MM.1S (cell line): ENCODE results near the gene NXN.

Source experiments
- DNase-seq: peaks from one replicate; pipeline ENCODE4 v3.0.0-alpha.2; 2015
- H2AFZ ChIP-seq: fragments of 300-600 bp; sonication (generic); 2 replicates; pipeline ENCODE4 v1.6.0; 2016; ENCODE audit warnings: antibody characterized with exemption, low read length
- H3F3A ChIP-seq: fragments of 300-600 bp; sonication (generic); 2 replicates; pipeline ENCODE4 v1.6.1; 2016; ENCODE audit warnings: mild to moderate bottlenecking, antibody characterized with exemption, low read length, moderate library complexity, mixed read lengths; ENCODE audit not compliant: insufficient read depth
- H3K27ac ChIP-seq: fragments of 300-600 bp; sonication (generic); 2 replicates; pipeline ENCODE4 v1.5.1; 2016; ENCODE audit warnings: mild to moderate bottlenecking, low read length
- H3K27me3 ChIP-seq: fragments of 300-600 bp; sonication (generic); replicated peaks from 2 replicates; pipeline ENCODE4 v1.6.0; 2016; ENCODE audit warnings: low read length; ENCODE audit not compliant: insufficient read depth
- H3K36me3 ChIP-seq: fragments of 300-600 bp; sonication (generic); replicated peaks from 2 replicates; pipeline ENCODE4 v1.6.1; 2016; ENCODE audit warnings: mild to moderate bottlenecking, low read length, mixed read lengths; ENCODE audit not compliant: insufficient read depth
- H3K4me1 ChIP-seq: fragments of 300-600 bp; sonication (generic); 2 replicates; pipeline ENCODE4 v1.6.1; 2016; ENCODE audit warnings: low read length, mixed read lengths
- H3K4me2 ChIP-seq: fragments of 300-600 bp; sonication (generic); 2 replicates; pipeline ENCODE4 v1.6.0; 2016; ENCODE audit warnings: low read depth, low read length
- H3K4me3 ChIP-seq: fragments of 300-600 bp; sonication (generic); 2 replicates; pipeline ENCODE4 v1.5.1; 2016; ENCODE audit warnings: low read length, mixed read lengths
- H3K79me2 ChIP-seq: fragments of 300-600 bp; sonication (generic); 2 replicates; pipeline ENCODE4 v1.6.1; 2016; ENCODE audit warnings: mixed run types, low read length, mixed read lengths
- H3K9ac ChIP-seq: fragments of 300-600 bp; sonication (generic); 2 replicates; pipeline ENCODE4 v1.6.1; 2016; ENCODE audit warnings: low read length, mixed read lengths
- H3K9me2 ChIP-seq: fragments of 300-600 bp; sonication (generic); replicated peaks from 2 replicates; pipeline ENCODE4 v1.6.1; 2016; ENCODE audit warnings: mild to moderate bottlenecking, low read length, mixed read lengths; ENCODE audit not compliant: insufficient read depth
- H3K9me3 ChIP-seq: fragments of 300-600 bp; sonication (generic); replicated peaks from 2 replicates; pipeline ENCODE4 v1.6.1; 2016; ENCODE audit warnings: mild to moderate bottlenecking, low read length, mixed read lengths; ENCODE audit not compliant: insufficient read depth
- H4K20me1 ChIP-seq: fragments of 300-600 bp; sonication (generic); 2 replicates; pipeline ENCODE4 v1.6.1; 2016; ENCODE audit warnings: mild to moderate bottlenecking, low read length, moderate library complexity, mixed read lengths; ENCODE audit not compliant: insufficient read depth
- EZH2 ChIP-seq: fragments of 300-600 bp; sonication (generic); optimal IDR thresholded peaks from 2 replicates; pipeline ENCODE3; 2017; ENCODE audit warnings: low read depth, mild to moderate bottlenecking, antibody characterized with exemption, low read length, mixed read lengths
- EZH2phosphoT487 ChIP-seq: fragments of 300-600 bp; sonication (generic); IDR thresholded peaks from 2 replicates; pipeline ENCODE4 v1.6.1; 2018; ENCODE audit warnings: antibody characterized with exemption, low read length
- TF ChIP-seq, protein P1 (sequence below): fragments of 300-600 bp; sonication (generic); IDR thresholded peaks from 2 replicates; pipeline ENCODE4 v1.5.1; 2016; ENCODE audit warnings: antibody characterized with exemption, low read length, mixed read lengths

Gene NXN

DNA sequence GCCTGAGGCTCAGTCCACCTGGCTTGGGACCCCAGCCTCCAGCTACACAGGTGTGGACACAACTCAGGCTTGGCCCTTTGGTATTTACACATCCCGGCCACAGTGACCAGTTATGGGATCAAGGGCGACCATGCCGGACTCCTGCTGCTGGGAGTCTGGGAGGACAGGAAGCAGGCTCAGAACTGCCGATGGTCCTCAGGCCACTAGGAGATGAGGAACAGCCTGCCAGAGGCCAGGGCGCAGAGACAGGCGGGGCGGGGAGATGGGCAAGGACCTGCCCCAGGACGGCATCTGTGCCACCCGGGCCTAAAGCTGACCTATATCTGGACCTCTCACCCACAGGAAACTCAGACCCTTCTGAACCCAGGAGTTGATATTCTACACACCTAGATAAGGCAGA, 12.5 kb downstream of the NXN start:
- Histone ChIP-seq H3K4me2 (no peak overlapping the region), H3K9ac (no peak overlapping the region), H2AFZ (no peak overlapping the region), H3K27me3 (peaks cover 98% of the 10 kb centered on the region), H3F3A (no peaks in the 10 kb centered on the region), H3K36me3 (no peaks in the 10 kb centered on the region), H3K9me2 (no peaks in the 10 kb centered on the region), H3K27ac (no peak overlapping the region), H3K79me2 (no peaks in the 10 kb centered on the region), H3K9me3 (no peaks in the 10 kb centered on the region), H3K4me1 (no peaks in the 10 kb centered on the region), H3K4me3 (no peak overlapping the region), H4K20me1 (no peaks in the 10 kb centered on the region)
- DNase-seq: no peak
- TF ChIP-seq, protein P1, sequence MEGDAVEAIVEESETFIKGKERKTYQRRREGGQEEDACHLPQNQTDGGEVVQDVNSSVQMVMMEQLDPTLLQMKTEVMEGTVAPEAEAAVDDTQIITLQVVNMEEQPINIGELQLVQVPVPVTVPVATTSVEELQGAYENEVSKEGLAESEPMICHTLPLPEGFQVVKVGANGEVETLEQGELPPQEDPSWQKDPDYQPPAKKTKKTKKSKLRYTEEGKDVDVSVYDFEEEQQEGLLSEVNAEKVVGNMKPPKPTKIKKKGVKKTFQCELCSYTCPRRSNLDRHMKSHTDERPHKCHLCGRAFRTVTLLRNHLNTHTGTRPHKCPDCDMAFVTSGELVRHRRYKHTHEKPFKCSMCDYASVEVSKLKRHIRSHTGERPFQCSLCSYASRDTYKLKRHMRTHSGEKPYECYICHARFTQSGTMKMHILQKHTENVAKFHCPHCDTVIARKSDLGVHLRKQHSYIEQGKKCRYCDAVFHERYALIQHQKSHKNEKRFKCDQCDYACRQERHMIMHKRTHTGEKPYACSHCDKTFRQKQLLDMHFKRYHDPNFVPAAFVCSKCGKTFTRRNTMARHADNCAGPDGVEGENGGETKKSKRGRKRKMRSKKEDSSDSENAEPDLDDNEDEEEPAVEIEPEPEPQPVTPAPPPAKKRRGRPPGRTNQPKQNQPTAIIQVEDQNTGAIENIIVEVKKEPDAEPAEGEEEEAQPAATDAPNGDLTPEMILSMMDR: no peak

DNA sequence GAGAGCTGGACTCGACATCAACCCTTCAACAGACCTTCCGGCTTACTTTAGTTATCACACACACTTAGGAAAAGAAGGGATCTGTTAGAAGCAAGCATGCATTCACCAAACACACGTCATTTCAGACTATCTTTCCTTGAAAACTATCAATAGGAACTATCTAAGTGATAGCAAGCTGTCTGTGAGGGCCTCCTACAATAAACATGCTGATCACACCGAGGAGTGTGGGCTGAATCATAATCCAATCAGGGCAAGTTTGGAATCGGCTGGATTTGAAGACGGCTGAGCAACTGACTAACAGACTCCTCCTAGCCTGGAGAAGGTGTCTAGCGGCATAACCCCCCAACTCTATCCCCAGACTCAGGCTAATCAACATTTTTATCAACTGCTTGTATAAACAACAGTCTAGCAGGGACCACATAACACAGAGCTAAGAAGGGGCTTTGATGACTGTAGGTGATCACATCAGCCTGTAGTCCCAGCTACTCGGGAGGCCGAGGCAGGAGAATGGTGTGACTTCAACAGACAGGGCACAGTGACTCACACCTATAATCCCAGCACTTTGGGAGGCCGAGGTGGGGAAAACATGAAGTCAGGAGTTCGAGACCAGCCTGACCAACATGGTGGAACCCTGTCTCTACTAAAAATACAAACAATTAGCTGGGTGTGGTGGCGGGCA, 14.1 kb downstream of the NXN start:
- Histone ChIP-seq H3K4me2 (no peak overlapping the region), H4K20me1 (no peaks in the 10 kb centered on the region), H3K4me1 (no peaks in the 10 kb centered on the region), H3K9me2 (no peaks in the 10 kb centered on the region), H3K36me3 (no peaks in the 10 kb centered on the region), H3K9me3 (no peaks in the 10 kb centered on the region), H3K27ac (no peak overlapping the region), H3K79me2 (no peaks in the 10 kb centered on the region), H2AFZ (no peak overlapping the region), H3K4me3 (no peak overlapping the region), H3K9ac (no peak overlapping the region), H3K27me3 (peaks cover 95% of the 10 kb centered on the region), H3F3A (no peaks in the 10 kb centered on the region)
- TF ChIP-seq, protein P1: no peak
- TF ChIP-seq EZH2: no peak
- TF ChIP-seq EZH2phosphoT487: no peak
- no peak for DNase-seq

DNA sequence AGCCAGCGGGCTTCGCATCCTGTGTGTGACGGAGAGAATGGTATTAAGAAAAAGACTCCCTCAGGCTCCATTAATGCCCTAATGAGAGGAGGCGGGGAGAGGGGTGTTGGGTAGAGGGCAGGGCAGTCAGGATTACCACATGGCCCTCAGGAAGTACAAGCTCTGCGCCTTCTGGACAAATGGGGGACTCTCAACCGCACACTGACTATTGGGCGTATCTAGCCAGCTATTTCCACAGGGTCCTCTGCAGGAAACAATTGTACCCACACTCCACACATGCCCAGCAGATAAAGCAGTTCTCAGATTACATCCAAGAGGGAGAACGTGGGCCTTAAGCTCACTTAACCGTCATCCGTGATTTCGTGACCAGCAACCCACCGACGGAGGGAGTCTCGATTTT, 14.7 kb downstream of the NXN start:
- Histone ChIP-seq H3K4me3 (no peak overlapping the region), H3K9me2 (no peaks in the 10 kb centered on the region), H3K79me2 (no peaks in the 10 kb centered on the region), H3K4me1 (no peaks in the 10 kb centered on the region), H3K27me3 (peaks cover 95% of the 10 kb centered on the region), H3K36me3 (no peaks in the 10 kb centered on the region), H4K20me1 (no peaks in the 10 kb centered on the region), H2AFZ (no peak overlapping the region), H3K27ac (no peak overlapping the region), H3K9me3 (no peaks in the 10 kb centered on the region), H3K4me2 (no peak overlapping the region), H3F3A (no peaks in the 10 kb centered on the region), H3K9ac (no peak overlapping the region)
- TF ChIP-seq EZH2: no peak
- no peak for TF ChIP-seq EZH2phosphoT487
- TF ChIP-seq, protein P1: no peak
- no peak for DNase-seq
